T-helper 1 cell treated with Interleukin-12 subunit alpha and Interleukin-12 subunit beta and Interleukin-4 antibody, amounts not matched to agents 30 ng/mL and 1 ng/mL, for 36 hours (primary cell): Measurements from ENCODE around the gene APLP2. TPM values are rescaled to one million over a fixed set of nuclear protein-coding genes. Genes with fewer than 3 reads are reported as not detected.

Experiments
- intact Hi-C: fragments of 100-400 bp; cut with micrococcal nuclease; formaldehyde crosslinking; loops from one replicate; pipeline ENCODE4 v1.15.1; 2024
- total RNA-seq: library from RNA; stranded (reverse); gene quantifications from 2 replicates; pipeline ENCODE4 v1.2.3, GENCODE V29; 2022

The APLP2 gene
- total RNA-seq, 1 donor from 2014 or later, result 29.7 TPM

DNA sequence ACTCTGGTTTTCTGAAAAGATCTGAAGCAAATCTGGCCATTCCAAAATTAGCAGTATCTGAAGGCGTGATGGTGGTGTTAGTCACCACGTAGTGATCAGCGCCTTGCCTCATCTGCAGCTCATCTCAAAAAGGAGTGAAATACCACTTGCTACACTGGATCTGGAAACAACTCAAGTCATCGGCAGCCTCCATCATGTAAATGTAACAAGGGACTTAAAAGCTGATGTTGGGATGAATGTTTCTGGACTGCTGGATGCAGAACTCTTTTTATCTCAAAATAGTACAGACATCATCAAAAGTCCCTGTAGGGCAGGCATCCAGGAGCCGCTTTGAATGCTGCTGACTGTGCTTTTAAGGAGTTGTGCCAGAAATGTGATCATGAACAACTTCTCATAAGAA, 14.1 kb upstream of the APLP2 start:
- intact Hi-C loops, result no loop called here

DNA sequence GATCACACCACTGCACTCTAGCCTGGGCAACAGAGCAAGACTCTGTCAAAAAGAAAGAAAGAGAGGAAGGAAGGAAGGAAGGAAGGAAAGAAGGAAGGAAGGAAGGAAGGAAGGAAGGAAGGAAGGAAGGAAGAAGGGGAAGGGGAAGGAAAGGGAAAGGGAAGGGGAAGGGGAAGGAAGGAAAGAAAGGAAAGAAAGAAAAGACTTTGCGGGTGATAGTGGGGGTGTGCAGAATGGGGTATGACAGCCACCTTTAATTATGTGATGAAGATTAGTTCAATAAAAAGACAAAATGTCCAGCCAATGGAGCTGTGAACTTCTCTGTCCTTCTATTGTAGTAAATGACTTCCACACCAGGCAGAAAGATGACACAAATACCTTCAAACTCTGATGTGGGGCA, 8.7 kb upstream of the APLP2 start:
- intact Hi-C loops, result no loop called here

DNA sequence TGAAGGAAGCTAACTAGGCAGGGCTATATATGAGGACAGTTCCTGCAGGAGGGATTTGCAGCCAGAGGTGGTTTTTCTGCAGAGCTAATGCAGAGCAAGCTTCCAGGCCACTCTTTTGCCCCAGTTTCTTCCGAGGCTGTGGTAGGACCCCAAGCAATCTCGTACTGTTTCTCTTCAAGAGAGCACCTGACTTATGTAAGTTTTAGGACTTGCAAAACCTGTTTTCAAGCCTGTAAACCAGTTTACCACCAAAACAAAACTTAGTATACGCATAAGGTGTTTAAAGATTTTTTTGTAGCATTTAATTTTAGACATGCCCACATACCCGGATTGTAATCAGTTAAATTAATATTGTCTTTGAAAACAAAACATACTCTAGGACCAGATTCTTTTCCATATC, 7.7 kb upstream of the APLP2 start:
- intact Hi-C loops, result no loop called here

DNA sequence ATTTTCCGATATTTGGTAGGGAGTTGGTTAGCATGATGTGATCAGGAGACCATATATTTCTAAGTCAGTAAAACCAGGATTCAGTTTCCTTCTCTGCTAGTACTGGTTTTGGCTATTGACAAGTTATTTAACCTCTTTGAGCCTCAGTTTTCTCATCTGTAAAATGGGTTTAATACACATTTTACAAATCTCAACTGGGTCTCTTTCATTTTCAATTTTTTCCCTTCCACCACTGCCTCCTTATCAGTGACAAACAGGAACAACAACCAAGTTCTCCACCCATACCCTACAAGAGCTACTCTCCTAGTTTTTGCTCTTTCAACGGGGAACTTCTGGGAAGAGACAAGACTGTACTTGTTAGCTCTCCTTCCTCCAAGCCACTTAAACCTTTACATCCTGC, 6.2 kb upstream of the APLP2 start:
- intact Hi-C loops, result no loop called here

DNA sequence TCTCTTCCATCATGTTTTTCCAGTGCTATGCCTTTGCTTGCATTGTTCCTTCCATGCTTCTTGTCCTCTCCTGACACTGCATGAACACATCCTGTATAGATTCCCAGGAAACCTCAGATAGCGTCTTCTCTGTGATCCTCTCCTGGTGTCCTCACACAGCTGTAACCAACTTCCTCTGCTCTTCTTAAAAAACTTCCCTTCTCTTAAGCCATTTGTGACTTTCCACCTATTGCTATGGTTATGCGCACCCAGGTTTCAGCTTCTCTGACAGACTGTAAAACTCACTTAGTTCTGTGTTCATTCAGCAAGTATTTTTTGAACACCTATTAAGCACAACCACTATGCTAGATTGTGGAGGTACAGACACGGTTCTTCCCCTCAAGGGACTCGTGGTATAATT, 5.1 kb upstream of the APLP2 start:
- intact Hi-C loops, result no loop called here

DNA sequence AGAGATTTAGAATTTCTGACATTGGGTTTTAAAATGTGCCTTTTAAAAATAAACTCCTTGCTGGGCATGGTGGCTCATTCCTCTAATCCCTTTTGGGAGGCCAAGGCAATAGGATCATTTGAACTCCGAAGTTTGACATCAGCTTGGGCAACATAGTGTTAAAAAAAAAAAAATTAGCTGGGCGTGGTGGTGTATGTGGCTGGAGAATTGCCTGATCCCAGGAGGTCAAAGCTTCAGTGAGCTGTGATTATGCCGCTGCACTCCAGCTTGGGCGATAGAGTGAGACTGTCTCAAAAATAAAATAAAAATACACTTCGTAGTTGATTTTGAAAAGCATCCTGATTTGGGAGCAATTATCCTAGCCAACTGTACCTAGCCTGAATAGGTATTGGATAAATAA, 3.4 kb upstream of the APLP2 start:
- intact Hi-C loops, result loop anchor here (5.0 kb wide), 2 partner anchors 789 to 851 kb away; partner anchors contain the start of gene SNX19

DNA sequence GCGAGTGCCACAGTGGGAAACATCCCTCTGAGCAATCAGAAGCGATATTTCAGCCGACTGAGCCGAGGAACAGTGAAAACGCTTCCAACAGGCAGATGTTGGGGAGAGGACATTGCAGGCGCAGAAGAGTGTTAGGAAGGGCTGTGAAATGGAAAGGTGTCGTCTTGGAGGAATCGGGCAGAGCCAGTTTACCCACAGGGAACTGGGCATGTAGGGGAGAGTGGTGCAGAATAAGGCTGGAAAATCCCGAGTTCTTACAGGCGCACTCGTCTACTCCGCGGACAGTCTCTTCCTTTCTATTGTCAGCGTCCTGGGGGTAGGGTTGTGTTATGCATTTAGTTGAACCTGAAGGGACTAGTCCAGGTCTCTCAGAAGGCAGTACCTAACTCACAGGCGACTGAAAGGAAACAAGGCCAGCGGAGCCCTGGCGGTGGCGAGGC, 1.1 kb upstream of the APLP2 start:
- intact Hi-C loops, result loop anchor here (5.0 kb wide), 2 partner anchors 791 to 849 kb away; partner anchors contain the start of gene SNX19

DNA sequence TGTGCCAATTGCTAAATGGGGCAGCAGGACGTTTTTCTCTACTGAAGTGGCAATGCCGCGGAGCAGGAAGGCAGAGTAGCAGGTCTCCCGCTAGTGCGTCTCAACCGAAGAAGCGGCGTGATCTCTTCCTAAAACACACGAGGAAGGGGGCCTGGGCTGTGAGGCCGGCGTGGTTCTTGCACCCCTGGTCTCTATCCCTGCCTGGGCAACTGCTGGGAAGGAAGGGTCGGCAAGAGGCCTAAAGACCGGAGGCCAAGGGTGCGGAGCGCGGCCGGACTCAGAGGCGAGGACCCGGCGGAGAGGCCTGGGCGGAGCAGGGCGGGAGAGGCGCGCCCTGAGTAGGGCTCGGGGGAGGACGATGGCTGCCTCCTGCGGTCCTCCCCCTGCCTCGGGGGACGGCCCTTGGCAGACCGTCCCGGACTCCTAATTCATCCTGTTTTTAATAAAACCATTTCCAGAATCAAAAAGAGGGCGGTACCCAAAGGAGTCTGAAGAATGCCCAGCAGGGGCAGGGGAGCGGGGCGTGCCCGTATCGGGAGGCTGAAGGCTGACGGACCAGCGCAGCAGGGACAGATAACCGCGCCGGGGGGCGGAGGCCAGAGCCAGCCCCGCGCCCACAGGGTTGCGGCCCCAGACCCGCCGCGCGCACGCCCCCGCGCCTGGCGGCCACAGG, 572 bp upstream of the APLP2 start:
- intact Hi-C loops, result loop anchor here (1.0 to 5.0 kb wide), 8 partner anchors 63 to 848 kb away; partner anchors contain the start of genes NFRKB and SNX19

DNA sequence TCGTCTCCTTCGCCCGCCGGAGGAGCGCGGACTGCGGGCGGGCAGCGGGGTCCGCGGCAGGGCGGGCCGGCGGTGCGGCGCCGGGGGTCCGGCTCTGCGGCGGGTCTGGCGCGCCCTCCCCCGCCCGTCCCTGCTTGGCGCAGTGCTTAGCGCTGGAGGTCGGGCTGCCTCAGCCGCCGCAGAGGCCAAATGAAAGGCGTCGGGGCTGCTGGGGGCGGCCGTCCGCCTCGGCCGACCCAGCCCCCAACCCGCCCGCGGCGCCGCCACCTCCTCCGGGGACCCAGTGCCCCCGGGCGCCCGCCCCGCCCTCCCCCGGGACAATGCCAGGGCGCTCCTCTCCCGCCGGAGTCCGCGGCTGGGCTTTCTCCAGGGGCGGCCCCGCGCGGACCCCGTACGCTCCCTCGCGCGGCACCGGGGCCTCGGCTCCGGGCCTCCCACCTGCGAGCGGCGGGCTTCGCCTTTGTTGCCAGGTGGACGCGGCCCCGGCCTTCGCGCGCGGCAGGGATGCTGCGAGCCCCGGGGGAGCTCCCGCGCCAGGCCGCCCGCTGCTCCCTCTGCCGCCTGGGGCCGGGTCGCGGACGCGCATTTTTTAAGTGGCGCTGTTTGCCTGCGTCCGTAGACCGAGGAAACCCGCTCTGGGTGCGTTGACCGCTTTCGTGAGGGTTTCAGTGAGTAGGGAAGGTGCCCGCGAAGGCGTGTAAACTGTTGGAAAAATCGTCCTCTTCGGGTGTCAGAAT, 583 bp downstream of the APLP2 start:
- intact Hi-C loops, result no loop called here

DNA sequence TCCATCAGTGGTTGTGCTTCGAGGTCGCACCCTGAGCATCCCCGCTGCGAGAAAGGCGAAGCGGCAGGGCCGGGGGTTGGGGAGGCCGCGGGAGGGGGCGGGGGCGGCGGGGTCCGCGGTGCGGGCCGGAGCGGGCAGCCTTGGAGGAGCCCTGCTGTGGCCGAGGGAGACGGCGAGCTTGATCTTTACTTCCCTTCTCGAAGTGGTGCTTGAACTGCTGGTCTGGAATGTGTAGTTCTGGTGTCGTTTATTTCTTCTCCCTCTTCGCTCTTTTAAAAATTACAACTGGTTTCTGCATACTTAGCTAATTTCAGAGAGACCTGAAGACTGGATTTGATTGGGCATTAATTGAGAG, 1.1 kb downstream of the APLP2 start:
- intact Hi-C loops, result no loop called here

DNA sequence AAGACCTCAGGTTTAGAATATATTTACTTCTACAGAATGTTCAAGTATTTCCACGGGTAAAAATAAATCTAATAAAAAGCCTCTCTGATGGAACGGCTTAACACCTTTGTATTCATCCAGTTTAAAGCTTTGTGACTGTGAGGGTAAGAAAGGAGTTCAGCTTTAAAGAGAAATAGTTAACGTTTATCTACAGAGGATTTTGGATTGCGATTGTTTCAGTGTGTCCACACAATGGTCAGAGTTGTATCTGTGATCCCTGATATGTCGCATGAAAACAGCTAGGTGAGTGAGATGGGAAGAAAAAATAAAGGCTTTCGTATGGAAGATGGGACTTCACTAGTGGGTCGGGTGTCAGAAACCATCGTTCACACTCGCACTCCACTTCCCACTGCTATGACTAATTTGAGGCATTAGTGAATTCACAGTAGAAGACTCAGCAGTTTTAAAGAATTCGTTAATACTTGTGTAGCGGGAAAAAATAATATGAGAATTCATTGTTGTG, 1.6 kb downstream of the APLP2 start:
- intact Hi-C loops, result no loop called here

DNA sequence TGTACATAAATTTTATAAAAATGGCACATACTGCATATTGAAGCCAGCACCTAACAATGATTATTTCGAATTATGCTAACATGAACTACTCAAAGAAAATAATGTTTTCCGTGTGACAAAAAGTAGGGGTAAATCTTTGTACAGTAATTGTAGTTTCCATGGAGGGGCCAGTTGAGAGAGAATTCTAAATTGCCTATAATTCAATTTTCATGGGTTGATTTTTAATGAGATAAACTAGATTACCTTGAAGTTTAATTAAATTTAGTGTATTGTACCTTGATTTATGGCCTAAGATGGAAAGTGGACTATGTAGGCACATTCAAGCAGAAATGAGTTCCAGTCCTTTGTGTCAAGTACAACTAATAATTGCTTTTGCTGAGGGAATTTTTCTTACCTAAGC, 5.0 kb downstream of the APLP2 start:
- intact Hi-C loops, result no loop called here

DNA sequence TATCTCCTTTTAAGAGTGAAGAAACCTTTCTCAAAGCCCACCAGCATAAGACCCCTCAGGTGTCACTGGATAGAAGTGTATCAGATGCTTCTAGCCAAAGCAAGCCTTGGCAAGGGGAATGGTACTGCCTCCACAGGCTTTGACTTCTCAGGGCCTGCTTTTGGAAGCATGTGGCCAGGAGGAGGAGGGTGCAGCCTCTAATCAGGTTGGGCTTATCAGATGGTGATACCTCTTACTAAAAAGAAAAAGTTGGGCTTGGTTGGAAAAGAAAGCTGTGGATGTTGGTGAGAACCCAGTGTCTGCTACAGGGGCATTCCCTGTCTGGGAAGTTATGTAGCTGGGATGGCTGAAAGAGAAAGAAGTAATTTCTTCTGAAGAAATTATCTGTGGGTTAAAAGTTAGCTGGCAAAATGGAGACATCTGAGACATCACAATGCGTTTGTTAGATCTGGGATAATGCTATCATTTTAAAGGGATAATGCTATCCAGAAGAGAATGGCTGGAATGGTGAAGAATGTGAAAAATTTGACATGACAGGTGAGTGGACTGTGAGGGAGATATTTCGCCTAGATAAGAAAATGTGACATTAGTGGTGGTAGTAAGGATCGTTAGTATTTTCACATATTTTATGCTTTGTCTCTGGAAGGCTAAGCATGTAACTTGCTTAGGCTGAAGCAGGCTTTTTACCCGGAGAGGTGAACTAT, 7.2 kb downstream of the APLP2 start:
- intact Hi-C loops, result no loop called here

DNA sequence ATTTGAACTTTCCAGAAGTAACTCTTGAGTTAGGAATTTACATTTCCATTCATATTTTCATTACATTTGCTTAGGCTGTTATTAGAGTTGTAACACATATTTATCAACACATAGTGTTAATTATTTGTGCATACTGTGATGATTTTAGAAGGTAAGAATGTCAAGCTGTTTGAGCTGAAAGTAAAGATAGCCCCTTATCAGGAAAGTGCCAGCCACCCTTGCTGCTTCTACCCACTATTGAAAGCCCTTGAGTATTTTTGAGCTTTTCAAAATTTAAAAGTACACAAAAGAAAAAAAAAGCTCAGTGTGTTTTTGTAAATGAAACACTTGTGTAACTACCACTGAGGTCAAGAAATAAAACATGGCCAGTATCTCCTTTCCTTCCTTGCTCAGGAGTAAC, 8.0 kb downstream of the APLP2 start:
- intact Hi-C loops, result no loop called here

DNA sequence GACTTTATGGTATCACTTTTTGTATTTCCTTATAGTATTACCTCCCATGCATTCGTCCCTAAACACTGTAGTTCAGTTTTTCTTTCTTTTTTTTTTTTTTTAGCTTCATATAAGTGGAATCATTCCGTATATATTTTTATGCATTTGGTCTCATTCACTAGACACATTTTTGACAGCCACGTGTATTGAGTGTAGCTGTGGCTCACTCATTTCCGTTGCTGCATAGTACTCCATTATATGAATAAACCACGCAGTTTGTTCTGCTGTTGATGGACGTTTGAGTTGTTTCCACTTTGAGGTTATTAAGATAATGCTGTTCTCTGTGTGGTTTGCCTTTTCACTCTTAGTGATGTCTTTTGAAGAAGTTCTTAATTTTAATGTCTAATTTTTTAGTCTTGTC, 8.4 kb downstream of the APLP2 start:
- intact Hi-C loops, result no loop called here

DNA sequence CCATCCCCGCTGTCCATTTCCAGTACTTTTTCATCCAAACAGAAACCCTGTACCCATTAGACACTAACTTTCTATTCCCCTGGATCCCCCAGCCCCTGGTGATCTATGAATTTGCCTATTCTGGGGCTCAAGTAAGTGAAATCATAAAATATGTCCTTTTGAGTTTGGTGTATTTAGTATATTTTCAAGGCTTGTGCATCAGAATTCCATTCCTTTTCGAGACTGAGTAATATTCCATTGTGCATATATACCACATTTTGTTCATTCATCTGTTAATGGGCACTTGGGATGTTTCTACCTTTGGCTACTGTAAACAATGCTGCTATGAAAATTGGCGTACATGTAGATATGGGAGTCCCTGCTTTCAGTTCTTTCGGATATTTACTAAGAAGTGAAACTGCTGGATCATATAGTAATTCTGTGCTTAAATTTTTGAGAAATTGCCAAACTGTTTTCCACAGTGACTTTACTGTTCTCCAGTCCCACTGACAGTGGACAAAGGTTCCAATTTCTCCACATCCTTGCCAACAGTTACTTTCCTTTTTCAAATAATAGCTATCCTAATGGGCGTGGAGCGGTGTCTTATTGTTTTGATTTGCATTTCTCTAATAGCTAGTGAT, 16.1 kb downstream of the APLP2 start:
- intact Hi-C loops, result no loop called here

DNA sequence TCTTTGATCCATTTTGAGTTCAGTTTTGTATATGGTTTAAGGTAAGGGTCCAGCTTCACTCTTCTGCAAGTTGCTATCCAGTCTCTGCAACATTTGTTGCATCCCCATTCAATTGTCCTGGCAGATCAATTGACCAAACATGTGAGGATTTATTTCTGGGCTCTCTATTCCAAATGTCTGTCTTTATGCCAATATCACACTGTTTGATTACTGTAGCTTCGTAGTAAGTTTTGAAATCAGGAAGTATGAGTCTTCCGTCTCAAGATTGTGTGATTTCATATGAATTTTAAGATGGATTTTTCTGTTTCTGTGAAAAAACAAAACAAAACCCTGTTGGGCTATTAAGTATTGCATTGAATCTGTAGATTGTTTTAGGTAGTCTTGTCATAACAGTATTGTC, 17.0 kb downstream of the APLP2 start:
- intact Hi-C loops, result no loop called here

DNA sequence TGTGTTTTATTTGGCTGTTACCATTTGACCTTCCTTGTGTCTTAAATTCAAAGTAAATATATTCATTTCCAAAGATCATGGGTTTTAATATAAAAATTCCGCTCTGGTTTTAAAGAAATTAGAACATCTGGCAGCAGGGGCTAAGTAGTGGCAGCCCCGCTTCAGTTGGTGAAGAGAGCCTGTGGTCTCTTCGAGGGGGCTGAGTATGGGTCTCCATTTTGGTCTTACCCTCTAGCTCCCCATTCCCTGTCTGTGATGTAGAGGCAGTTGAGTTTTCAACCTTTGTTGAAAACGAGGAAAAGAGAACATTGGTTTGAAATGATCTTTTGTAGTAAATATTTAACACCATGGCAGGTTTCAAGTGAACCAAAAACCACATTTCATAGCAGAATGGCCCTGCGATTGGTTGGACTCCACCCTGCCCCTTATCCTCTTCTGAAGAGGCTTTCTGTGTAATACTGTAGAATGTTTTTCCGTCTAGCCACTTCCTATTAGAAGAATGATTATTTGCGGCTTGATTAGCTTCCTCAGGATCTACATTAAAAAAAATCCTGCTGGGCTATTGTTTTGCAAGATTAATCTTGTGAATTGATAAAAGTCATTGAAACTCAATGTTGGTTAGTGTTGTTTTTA, 17.7 kb downstream of the APLP2 start:
- intact Hi-C loops, result no loop called here

DNA sequence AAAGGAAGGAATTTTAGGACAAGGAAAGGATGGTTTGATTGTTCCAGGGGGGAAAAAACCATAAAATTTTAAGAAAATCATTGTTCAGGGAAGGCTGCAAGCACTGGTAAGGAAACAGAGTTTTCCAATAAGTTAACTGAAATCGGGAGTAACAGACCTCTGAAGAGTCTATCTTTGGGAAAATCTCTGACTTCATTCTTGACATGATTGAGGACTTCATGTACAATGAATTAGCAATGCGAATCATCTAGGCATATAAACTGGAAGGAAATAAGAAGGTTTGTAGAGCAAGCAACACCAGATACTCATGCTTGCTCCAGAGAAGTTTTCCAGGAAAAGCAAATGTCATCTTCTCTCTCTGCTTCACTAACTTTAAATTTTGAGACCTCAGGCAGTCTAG, 18.5 kb downstream of the APLP2 start:
- intact Hi-C loops, result no loop called here

DNA sequence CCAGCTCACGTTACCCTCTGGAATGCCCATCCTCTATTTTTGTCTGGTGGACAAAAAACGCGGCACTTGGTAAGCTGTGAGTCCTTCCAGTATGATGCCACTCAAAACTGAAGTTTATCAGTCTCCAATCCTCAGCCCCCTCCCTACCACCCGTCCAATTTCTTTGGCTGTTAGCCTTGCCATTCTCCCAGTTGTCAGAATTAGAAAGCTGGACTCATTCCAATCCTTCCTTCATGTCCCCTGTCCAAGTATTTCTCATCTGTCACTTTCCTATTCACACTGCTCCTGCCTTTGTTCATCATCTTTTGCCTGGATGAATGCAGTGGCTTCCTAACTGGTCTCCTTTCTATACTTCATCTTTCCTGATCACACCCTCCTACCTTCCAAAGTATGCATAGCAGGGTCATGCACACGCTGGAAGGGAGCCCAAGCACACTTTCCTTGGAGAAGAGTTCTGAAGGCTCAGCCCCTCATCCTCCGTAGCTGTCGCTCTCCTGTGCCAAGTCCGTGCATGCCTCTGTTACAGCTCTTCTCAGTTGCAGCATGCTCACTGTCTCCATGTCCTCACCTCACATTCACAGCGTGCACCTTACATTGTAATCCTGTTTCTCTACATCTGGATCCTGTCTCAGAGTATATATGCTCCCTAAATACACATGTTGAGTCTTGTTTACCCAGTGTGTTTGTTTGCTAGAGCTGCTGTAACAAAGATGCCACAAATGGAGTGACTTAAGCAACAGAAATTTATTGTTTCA, 19.4 kb downstream of the APLP2 start:
- intact Hi-C loops, result no loop called here

DNA sequence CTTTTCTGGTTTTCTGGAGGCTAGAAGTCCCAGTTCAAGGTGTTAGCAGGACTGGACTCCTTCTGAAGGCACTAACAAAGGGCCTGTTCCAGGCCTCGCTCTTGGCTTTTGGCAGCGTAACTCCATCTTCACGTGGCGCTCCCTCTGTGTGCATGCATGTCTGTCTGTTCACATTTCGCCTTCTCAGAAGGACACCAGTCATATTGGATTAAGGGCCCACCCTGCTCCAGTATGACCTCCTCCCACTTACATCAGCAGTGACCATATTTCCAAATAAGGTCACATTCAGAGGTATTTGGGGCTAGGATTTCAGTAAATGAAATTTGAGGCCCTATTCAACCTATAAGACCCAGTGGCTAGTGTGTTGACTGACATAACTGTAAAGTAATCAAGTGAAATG, 20.0 kb downstream of the APLP2 start:
- intact Hi-C loops, result no loop called here
